GM18951 (cell line): ENCODE results near the gene PIK3R5.

ENCODE experiments used
- POLR2A ChIP-seq: IDR thresholded peaks from 4 replicates; pipeline ENCODE4 v1.6.1; 2011; ENCODE audit warnings: mild to moderate bottlenecking; ENCODE audit not compliant: insufficient read length, insufficient read depth; ENCODE audit errors: extremely low read depth
- in situ Hi-C: fragments of 300-500 bp; cut with MboI; formaldehyde crosslinking; loops from one replicate; pipeline ENCODE4 v1.12.0; 2022; ENCODE audit warnings: low sequenced_read_pairs, mixed read lengths, inconsistent platforms; ENCODE audit not compliant: unreplicated experiment

PIK3R5 gene

GRCh38 chr17:8898126-8898525 lies 67.4 kb downstream of the PIK3R5 start:
- in situ Hi-C loops: no loop called here
- no peak for TF ChIP-seq POLR2A

GRCh38 chr17:8896641-8897635 lies 68.6 kb downstream of the PIK3R5 start:
- TF ChIP-seq POLR2A: no peak
- in situ Hi-C loops: no loop called here

- no peak for TF ChIP-seq POLR2A
- in situ Hi-C loops: no loop called here
Measured at GRCh38 chr17:8896087-8896486, 69.4 kb downstream of the PIK3R5 start.

GRCh38 chr17:8894673-8895578 lies 70.6 kb downstream of the PIK3R5 start:
- in situ Hi-C loops: no loop called here
- TF ChIP-seq POLR2A: no peak

GRCh38 chr17:8894202-8894671 lies 71.3 kb downstream of the PIK3R5 start:
- in situ Hi-C loops: no loop called here
- TF ChIP-seq POLR2A: no peak

GRCh38 chr17:8893621-8894201 lies 71.8 kb downstream of the PIK3R5 start:
- in situ Hi-C loops: no loop called here
- no peak for TF ChIP-seq POLR2A

GRCh38 chr17:8893059-8893458 lies 72.4 kb downstream of the PIK3R5 start:
- no peak for TF ChIP-seq POLR2A
- in situ Hi-C loops: no loop called here

GRCh38 chr17:8892338-8892690 lies 73.2 kb downstream of the PIK3R5 start:
- in situ Hi-C loops: no loop called here
- no peak for TF ChIP-seq POLR2A

GRCh38 chr17:8890671-8891070 lies 74.8 kb downstream of the PIK3R5 start:
- in situ Hi-C loops: no loop called here
- TF ChIP-seq POLR2A: no peak

GRCh38 chr17:8889458-8890210 lies 75.9 kb downstream of the PIK3R5 start:
- in situ Hi-C loops: no loop called here
- no peak for TF ChIP-seq POLR2A

- no peak for TF ChIP-seq POLR2A
- in situ Hi-C loops: no loop called here
Measured at GRCh38 chr17:8888704-8889302, 76.7 kb downstream of the PIK3R5 start.
